ENCODE data around the gene BHLHE40.

BHLHE40 gene

GRCh38 chr3:5010140-5010539, 30.9 kb downstream of the BHLHE40 start:
- Histone ChIP-seq H3K9ac (ENCODE audit: low read length) (no peak overlapping the region), H3K9me2 (replicated peaks; ENCODE audit: insufficient read depth, low read length) (no peaks in the 10 kb centered on the region), H3K9me3 (replicated peaks; ENCODE audit: insufficient read depth, low read length) (no peaks in the 10 kb centered on the region), H3K4me2 (ENCODE audit: low read depth, low read length) (no peak overlapping the region), H3F3A (ENCODE audit: insufficient read depth, low read length) (no peaks in the 10 kb centered on the region), H3K4me1 (ENCODE audit: low read length) (no peaks in the 10 kb centered on the region), H3K79me2 (ENCODE audit: low read length) (no peaks in the 10 kb centered on the region), H3K27me3 (replicated peaks; ENCODE audit: insufficient read depth, low read length) (no peaks in the 10 kb centered on the region), H3K27ac (ENCODE audit: low read length) (no peak overlapping the region), H2AFZ (ENCODE audit: low read length) (no peak overlapping the region), H3K36me3 (replicated peaks; ENCODE audit: insufficient read depth, low read length) (no peaks in the 10 kb centered on the region), H3K4me3 (ENCODE audit: low read length) (no peak overlapping the region), H4K20me1 (ENCODE audit: insufficient read depth, low read length) (no peaks in the 10 kb centered on the region)
- no peak for TF ChIP-seq EZH2phosphoT487 (IDR thresholded peaks at IDR 0.05; ENCODE audit: low read length)
- TF ChIP-seq EZH2 (optimal IDR thresholded peaks at IDR 0.05; ENCODE audit: low read depth, low read length) = no peak
- TF ChIP-seq CTCF (IDR thresholded peaks at IDR 0.05; ENCODE audit: low read length) = no peak
- DNase-seq = no peak

GRCh38 chr3:5010706-5011554, 31.7 kb downstream of the BHLHE40 start:
- Histone ChIP-seq H3K9me2 (replicated peaks; ENCODE audit: insufficient read depth, low read length) (no peaks in the 10 kb centered on the region), H3K27ac (ENCODE audit: low read length) (no peak overlapping the region), H3K4me1 (ENCODE audit: low read length) (no peaks in the 10 kb centered on the region), H3K9ac (ENCODE audit: low read length) (no peak overlapping the region), H3K9me3 (replicated peaks; ENCODE audit: insufficient read depth, low read length) (no peaks in the 10 kb centered on the region), H3F3A (ENCODE audit: insufficient read depth, low read length) (no peaks in the 10 kb centered on the region), H4K20me1 (ENCODE audit: insufficient read depth, low read length) (no peaks in the 10 kb centered on the region), H3K27me3 (replicated peaks; ENCODE audit: insufficient read depth, low read length) (no peaks in the 10 kb centered on the region), H3K4me2 (ENCODE audit: low read depth, low read length) (no peak overlapping the region), H2AFZ (ENCODE audit: low read length) (no peak overlapping the region), H3K36me3 (replicated peaks; ENCODE audit: insufficient read depth, low read length) (no peaks in the 10 kb centered on the region), H3K79me2 (ENCODE audit: low read length) (no peaks in the 10 kb centered on the region), H3K4me3 (ENCODE audit: low read length) (no peak overlapping the region)
- TF ChIP-seq EZH2phosphoT487 (IDR thresholded peaks at IDR 0.05; ENCODE audit: low read length) = no peak
- no peak for TF ChIP-seq EZH2 (optimal IDR thresholded peaks at IDR 0.05; ENCODE audit: low read depth, low read length)
- no peak for TF ChIP-seq CTCF (IDR thresholded peaks at IDR 0.05; ENCODE audit: low read length)
- no peak for DNase-seq

GRCh38 chr3:5011555-5012256, 32.5 kb downstream of the BHLHE40 start:
- Histone ChIP-seq H3F3A (ENCODE audit: insufficient read depth, low read length) (no peaks in the 10 kb centered on the region), H3K27ac (ENCODE audit: low read length) (no peak overlapping the region), H3K9ac (ENCODE audit: low read length) (no peak overlapping the region), H3K9me2 (replicated peaks; ENCODE audit: insufficient read depth, low read length) (no peaks in the 10 kb centered on the region), H3K4me2 (ENCODE audit: low read depth, low read length) (no peak overlapping the region), H3K79me2 (ENCODE audit: low read length) (no peaks in the 10 kb centered on the region), H3K27me3 (replicated peaks; ENCODE audit: insufficient read depth, low read length) (no peaks in the 10 kb centered on the region), H3K4me1 (ENCODE audit: low read length) (no peaks in the 10 kb centered on the region), H4K20me1 (ENCODE audit: insufficient read depth, low read length) (no peaks in the 10 kb centered on the region), H3K9me3 (replicated peaks; ENCODE audit: insufficient read depth, low read length) (no peaks in the 10 kb centered on the region), H3K4me3 (ENCODE audit: low read length) (no peak overlapping the region), H3K36me3 (replicated peaks; ENCODE audit: insufficient read depth, low read length) (no peaks in the 10 kb centered on the region), H2AFZ (ENCODE audit: low read length) (no peak overlapping the region)
- TF ChIP-seq CTCF (IDR thresholded peaks at IDR 0.05; ENCODE audit: low read length) = no peak
- no peak for TF ChIP-seq EZH2 (optimal IDR thresholded peaks at IDR 0.05; ENCODE audit: low read depth, low read length)
- TF ChIP-seq EZH2phosphoT487 (IDR thresholded peaks at IDR 0.05; ENCODE audit: low read length) = no peak
- no peak for DNase-seq
